H1 (cell line): Measurements from ENCODE around the gene HEATR5A. TPM values are rescaled to one million over a fixed set of nuclear protein-coding genes. Genes with fewer than 3 reads are reported as not detected.

ENCODE experiments used
- CTCF ChIA-PET: fragments of 300-600 bp; sonication (Branson Sonifier 250); formaldehyde crosslinking; loops from one replicate; lab custom pipeline; 2021; ENCODE audit not compliant: partially characterized antibody; lab: Charles Lee
- POLR2A ChIA-PET: fragments of 300-600 bp; sonication (Branson Sonifier 250); formaldehyde crosslinking; loops from one replicate; lab custom pipeline; 2021; ENCODE audit warnings: inconsistent platforms; ENCODE audit not compliant: partially characterized antibody; lab: Charles Lee
- DNase-seq, 2 experiments: peaks; one replicate each; pipeline versions ENCODE4 v3.0.0 to v3.0.0-alpha.2; 2010 to 2022; ENCODE audit warnings: low spot score in 2 of 2, low read depth in 1 of 2, mixed read lengths in 1 of 2
- FAIRE-seq: peaks from 2 replicates; lab custom pipeline; 2011; peaks lifted over from hg19 to GRCh38; lab: Jason Lieb, UNC
- H2AFZ ChIP-seq: 2 replicates; pipeline ENCODE4 v1.8.1; 2012; ENCODE audit warnings: low read length, inconsistent platforms
- H2AK5ac ChIP-seq: 2 replicates; pipeline ENCODE4 v1.6.1; 2013; ENCODE audit warnings: low read depth, low read length
- H2BK120ac ChIP-seq: replicated peaks from 2 replicates; pipeline ENCODE3; 2013; ENCODE audit warnings: low read depth, low read length, inconsistent platforms
- H2BK12ac ChIP-seq: 2 replicates; pipeline ENCODE4 v1.6.1; 2013; ENCODE audit warnings: low read depth, low read length
- H2BK15ac ChIP-seq: 2 replicates; pipeline ENCODE4 v1.6.1; 2013; ENCODE audit warnings: low read length
- H2BK20ac ChIP-seq: 2 replicates; pipeline ENCODE4 v1.6.1; 2013; ENCODE audit warnings: low read length
- H2BK5ac ChIP-seq: 2 replicates; pipeline ENCODE4 v1.6.1; 2013; ENCODE audit warnings: low read depth, low read length
- H3K14ac ChIP-seq: 2 replicates; pipeline ENCODE4 v1.6.1; 2013; ENCODE audit warnings: inconsistent platforms; ENCODE audit not compliant: insufficient read length
- H3K18ac ChIP-seq: 2 replicates; pipeline ENCODE4 v1.6.1; 2013; ENCODE audit warnings: low read length; ENCODE audit errors: extremely low read depth
- H3K23ac ChIP-seq: 2 replicates; pipeline ENCODE4 v1.6.1; 2013; ENCODE audit warnings: inconsistent platforms; ENCODE audit not compliant: insufficient read length
- H3K23me2 ChIP-seq: 2 replicates; pipeline ENCODE4 v1.6.1; 2013; ENCODE audit warnings: low read depth, low read length
- H3K27ac ChIP-seq: 2 replicates; pipeline ENCODE4 v1.6.1; 2011; ENCODE audit warnings: low read depth, low read length, inconsistent platforms
- H3K27me3 ChIP-seq, 4 experiments: replicated peaks in 1 of 4; 1 replicate in 1 of 4; 2 replicates in 3 of 4; pipeline versions ENCODE4 v1.6.1 to v1.8.1; 2011 to 2013; ENCODE audit warnings: low read length in 3 of 4, mild to moderate bottlenecking in 3 of 4, inconsistent platforms in 2 of 4, mixed read lengths in 2 of 4, moderate library complexity in 1 of 4; ENCODE audit not compliant: control insufficient read depth in 3 of 4, insufficient read depth in 3 of 4; ENCODE audit errors: extremely low read depth in 1 of 4
- H3K36me3 ChIP-seq, 4 experiments: 2 replicates each; pipeline versions ENCODE4 v1.6.1 to v1.8.1; 2011 to 2013; ENCODE audit warnings: mild to moderate bottlenecking in 4 of 4, low read length in 3 of 4, moderate library complexity in 2 of 4, control low read depth in 1 of 4, inconsistent platforms in 1 of 4; ENCODE audit not compliant: insufficient read depth in 4 of 4, control insufficient read depth in 2 of 4
- H3K4ac ChIP-seq: replicated peaks from 2 replicates; pipeline ENCODE3; 2013; ENCODE audit warnings: low read length, low read depth, mixed read lengths, inconsistent platforms; ENCODE audit not compliant: insufficient read length
- H3K4me1 ChIP-seq, 4 experiments: replicated peaks in 1 of 4; 1 replicate in 1 of 4; 2 replicates in 3 of 4; pipeline versions ENCODE4 v1.6.1 to v1.8.1; 2011 to 2013; ENCODE audit warnings: low read length in 3 of 4, inconsistent platforms in 2 of 4, mixed read lengths in 1 of 4; ENCODE audit not compliant: insufficient read depth in 4 of 4, control insufficient read depth in 3 of 4
- H3K4me2 ChIP-seq, 2 experiments: 2 replicates each; pipeline versions ENCODE4 v1.6.1 to v1.8.1; 2011 to 2013; ENCODE audit warnings: low read depth in 2 of 2, low read length in 2 of 2, control low read depth in 1 of 2, inconsistent platforms in 1 of 2, mild to moderate bottlenecking in 1 of 2; ENCODE audit not compliant: insufficient read depth in 1 of 2
- H3K4me3 ChIP-seq, 4 experiments: fragments of 200-600, 300-600 bp in 1 of 4; sonication (generic), shearing (Covaris generic), sonication (Bioruptor Twin) in 1 of 4; 2 replicates each; pipeline versions ENCODE4 v1.5.1 to v1.8.1; 2011 to 2016; ENCODE audit warnings: low read length in 4 of 4, low read depth in 3 of 4, control low read depth in 2 of 4, inconsistent platforms in 2 of 4, mild to moderate bottlenecking in 2 of 4, mixed read lengths in 1 of 4, moderate library complexity in 1 of 4; ENCODE audit not compliant: insufficient read depth in 2 of 4; ENCODE audit errors: extremely low read depth in 1 of 4
- H3K56ac ChIP-seq: replicated peaks from 2 replicates; pipeline ENCODE3; 2013; ENCODE audit warnings: low read depth, mild to moderate bottlenecking, mixed read lengths, low read length, inconsistent platforms; ENCODE audit not compliant: insufficient read length
- H3K79me1 ChIP-seq: 2 replicates; pipeline ENCODE4 v1.6.1; 2013; ENCODE audit warnings: low read depth, low read length, control low read depth
- H3K79me2 ChIP-seq, 2 experiments: 2 replicates each; pipeline versions ENCODE4 v1.6.1 to v1.8.1; 2012 to 2013; ENCODE audit warnings: low read length in 2 of 2, mild to moderate bottlenecking in 2 of 2, inconsistent platforms in 1 of 2; ENCODE audit not compliant: insufficient read depth in 2 of 2, control insufficient read depth in 1 of 2
- H3K9ac ChIP-seq, 4 experiments: replicated peaks in 1 of 4; 1 replicate in 1 of 4; 2 replicates in 3 of 4; pipeline versions ENCODE4 v1.6.1 to v1.8.1; 2011 to 2013; ENCODE audit warnings: low read depth in 3 of 4, low read length in 3 of 4, control low read depth in 2 of 4, mild to moderate bottlenecking in 2 of 4, moderate library complexity in 2 of 4, inconsistent platforms in 1 of 4; ENCODE audit errors: extremely low read depth in 1 of 4
- H3K9me3 ChIP-seq, 2 experiments: 2 replicates each; pipeline versions ENCODE4 v1.6.1 to v1.8.1; 2012 to 2013; ENCODE audit warnings: mild to moderate bottlenecking in 2 of 2, moderate library complexity in 2 of 2, control low read depth in 1 of 2, inconsistent platforms in 1 of 2, low read depth in 1 of 2, low read length in 1 of 2, mixed read lengths in 1 of 2; ENCODE audit not compliant: insufficient read depth in 2 of 2
- H4K20me1 ChIP-seq, 2 experiments: replicated peaks in 1 of 2; 2 replicates each; pipeline versions ENCODE3 to v1.8.1; 2011 to 2013; ENCODE audit warnings: inconsistent platforms in 2 of 2, low read length in 2 of 2, mild to moderate bottlenecking in 1 of 2; ENCODE audit not compliant: insufficient read depth in 2 of 2, control insufficient read depth in 1 of 2
- H4K5ac ChIP-seq: 2 replicates; pipeline ENCODE4 v1.6.1; 2013; ENCODE audit warnings: low read length, low read depth, mixed read lengths, inconsistent platforms; ENCODE audit not compliant: insufficient read length
- H4K8ac ChIP-seq: 2 replicates; pipeline ENCODE4 v1.8.0; 2013; ENCODE audit warnings: mild to moderate bottlenecking, moderate library complexity, low read length, inconsistent platforms; ENCODE audit not compliant: insufficient read depth; ENCODE audit errors: extremely low read depth
- H4K91ac ChIP-seq: replicated peaks from 2 replicates; pipeline ENCODE3; 2013; ENCODE audit warnings: low read length, mixed read lengths, inconsistent platforms; ENCODE audit not compliant: insufficient read length
- CREB1 ChIP-seq: IDR thresholded peaks from 2 replicates; pipeline ENCODE4 v1.6.1; 2012; ENCODE audit warnings: inconsistent platforms
- WGBS, 2 experiments: shearing (Covaris generic) in 1 of 2; methylation state at CpG; one replicate each; pipeline versions ENCODE4 v1.1.6 to v1.1.7; 2013 to 2015; ENCODE audit warnings: low lambda C conversion rate in 2 of 2, mixed read lengths in 2 of 2, inconsistent platforms in 1 of 2, low coverage in 1 of 2, missing lambda C conversion rate in 1 of 2; ENCODE audit not compliant: insufficient replicate concordance in 2 of 2, insufficient coverage in 1 of 2, insufficient read length in 1 of 2; ENCODE audit errors: extremely low coverage in 1 of 2, missing lambda C conversion rate in 1 of 2; 5-methylcytosine and 5-hydroxymethylcytosine counted together
- polyA plus RNA-seq, 7 experiments: library from polyadenylated mRNA; depleted of rRNA in 3 of 7; stranded (reverse) in 5 of 7; unstranded in 2 of 7; fragments of >200 nt in 5 of 7; fragments of 200-250 nt in 2 of 7; gene quantifications; 1 replicate in 5 of 7; 2 replicates in 1 of 7; 4 replicates in 1 of 7; pipeline versions ENCODE4 v1.2.1 to v1.2.3, GENCODE V29; 2011 to 2013; ENCODE audit warnings: missing spikeins in 2 of 7, mixed read lengths in 2 of 7
- total RNA-seq: library from RNA; stranded (reverse); fragmentation: NEBNext Ultra II Directional; extraction: Animal tissue kit (Norgen Biotek cat#: 25700); gene quantifications from 2 replicates; pipeline ENCODE4 v1.2.1, GENCODE V29; 2021

Gene HEATR5A
- total and polyA plus RNA-seq, 2 of the 8 experiments (the other 6 are each of a cell fraction or from before 2014, with no cell fraction given): 9.0 to 36.2 TPM

DNA sequence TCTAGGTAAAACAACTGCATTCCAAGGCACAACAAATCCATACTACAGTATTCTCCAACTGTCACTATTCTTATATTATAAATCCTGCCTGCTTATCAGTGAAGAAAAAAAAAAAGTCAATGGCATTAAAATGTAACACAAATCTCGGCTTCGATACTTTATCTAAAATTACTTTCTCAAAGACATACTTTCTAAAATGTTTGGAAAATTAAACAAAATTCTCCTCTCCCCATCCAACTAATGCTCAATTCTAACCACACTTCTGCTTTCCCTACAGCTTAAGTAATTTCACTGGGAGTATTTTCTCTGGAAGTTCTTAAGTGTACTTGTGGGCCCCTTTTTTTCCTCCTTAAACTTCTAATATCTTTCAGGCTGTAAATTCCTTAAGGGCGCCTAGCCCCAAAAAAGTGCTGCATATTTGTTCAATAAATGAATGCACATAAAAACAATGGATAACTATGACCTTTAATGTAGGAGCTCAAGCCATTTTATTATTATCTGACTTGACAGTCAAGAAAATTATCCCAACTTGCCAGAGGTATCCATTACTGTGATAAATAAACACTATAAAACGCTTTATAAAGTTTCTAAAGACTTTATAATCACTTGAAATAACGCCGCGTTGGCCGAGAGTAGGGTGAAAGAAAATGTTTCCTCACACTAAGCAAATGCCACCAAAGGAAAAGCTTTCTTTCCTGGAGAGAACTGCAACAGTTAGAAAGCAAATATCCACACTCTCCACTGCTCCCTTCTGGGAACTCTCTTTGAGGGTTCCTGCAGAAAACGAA is 977 bp downstream of the HEATR5A start:
- Histone ChIP-seq H3K27me3 (no peaks in the 10 kb centered on the region), H2BK12ac (no peak overlapping the region), H3K79me2 (peaks cover 0 to 23% of the 10 kb centered on the region in 2 experiments; a peak in 2 of 4 replicates), H3K4me3 (peak overlapping the region; percentile 87 to 93 (median 88)), H3K18ac (peak overlapping the region; percentile 71; the same call in 1 of the 2 replicates), H3K9ac (peak overlapping the region in 3 of 4 experiments; percentile 69 to 86 (median 72); a peak in 4 of 7 replicates), H3K23me2 (no peaks in the 10 kb centered on the region; the same call in 1 of the 2 replicates), H4K5ac (no peak overlapping the region), H3K9me3 (no peaks in the 10 kb centered on the region), H3K23ac (no peak overlapping the region), H2AFZ (0 out of 2 replicates have a peak overlapping the region, but pooled peaks have one; percentile 17), H4K8ac (no peak overlapping the region), H2BK15ac (no peak overlapping the region), H4K91ac (no peak overlapping the region)
- WGBS, 2 experiments: 19% methylated on average over 9 of the region's 9 CpGs; no CpG with 5 or more reads in 1 of the 2 experiments
- FAIRE-seq: no peak
- TF ChIP-seq CREB1: no peak
- TF ChIP-seq, all 59 proteins: peak for 0
- Histone ChIP-seq H3K4ac (no peak overlapping the region), H3K27ac (no peak overlapping the region), H3K4me1 (no peaks in the 10 kb centered on the region), H3K79me1 (no peaks in the 10 kb centered on the region), H2BK5ac (no peak overlapping the region), H2BK20ac (no peak overlapping the region), H2BK120ac (no peak overlapping the region), H3K4me2 (peak overlapping the region; percentile 58 to 67), H4K20me1 (no peaks in the 10 kb centered on the region), H3K14ac (no peak overlapping the region), H2AK5ac (no peak overlapping the region), H3K56ac (no peak overlapping the region), H3K36me3 (no peaks in the 10 kb centered on the region)
- CTCF ChIA-PET: interaction anchor here (0.8 to 3.1 kb wide), 3 partner anchors 13 to 30 kb away, joined by 3 to 14 read pairs (median 4); no protein-coding TSS in a partner anchor
- no peak for DNase-seq
- POLR2A ChIA-PET: interaction anchor here (0.6 to 2.0 kb wide), 8 partner anchors 8 to 657 kb away, joined by 3 to 8 read pairs (median 3); partner anchors contain the start of genes ARHGAP5 and DTD2
